Ascending aorta (tissue), 2 donors: Measurements from ENCODE around the gene LHB. TPM values are rescaled to one million over a fixed set of nuclear protein-coding genes. Genes with fewer than 3 reads are reported as not detected.
A peak's percentile ranks its signal among the peaks of the same experiment; 100 is the strongest.
"Not testable (repeated sequence)": the region's sequence is repeated elsewhere in the genome, so short reads cannot be mapped to it uniquely, and the experiment has no call there.

ENCODE experiments used
- DNase-seq, 2 donors: peaks; one replicate each; pipeline ENCODE4 v3.0.0-alpha.2; 2019; ENCODE audit warnings: low spot score in 2 of 2
- H3K27ac ChIP-seq, 2 donors: fragments of 200-600 bp; sonication (generic); one replicate each; pipeline ENCODE4 v1.5.1; 2016 to 2017; ENCODE audit warnings: mild to moderate bottlenecking in 1 of 2
- H3K27me3 ChIP-seq: fragments of 200-600 bp; sonication (generic); one replicate; pipeline ENCODE4 v1.5.1; 2017
- H3K36me3 ChIP-seq, 2 donors: fragments of 200-600 bp; sonication (generic); one replicate each; pipeline ENCODE4 v1.5.1; 2016
- H3K4me1 ChIP-seq, 2 donors: fragments of 200-600 bp; sonication (generic); one replicate each; pipeline ENCODE4 v1.5.1; 2016 to 2017; ENCODE audit warnings: mild to moderate bottlenecking in 1 of 2
- H3K4me3 ChIP-seq, 2 donors: fragments of 200-600 bp; sonication (generic); one replicate each; pipeline ENCODE4 v1.5.1; 2016 to 2017; ENCODE audit warnings: mild to moderate bottlenecking in 1 of 2
- H3K9me3 ChIP-seq, 2 donors: fragments of 200-600 bp; sonication (generic); one replicate each; pipeline ENCODE4 v1.5.1; 2016
- CTCF ChIP-seq, 3 experiments: fragments of 200-600 bp in 2 of 3; fragments of 450-650 bp in 1 of 3; sonication (generic) in 2 of 3; IDR thresholded peaks; one replicate each; pipeline ENCODE4 v1.5.1; 2016 to 2019; ENCODE audit warnings: antibody characterized with exemption in 3 of 3, mild to moderate bottlenecking in 1 of 3, moderate library complexity in 1 of 3
- intact Hi-C: fragments of 100-400 bp; cut with DNase I; formaldehyde crosslinking; loops from one replicate; pipeline ENCODE4 v1.15.1; 2023
- total RNA-seq: library from RNA; depleted of rRNA; stranded (reverse); fragments of >200 nt; gene quantifications from one replicate; pipeline ENCODE4 v1.1.0, GENCODE V29; 2016

LHB gene
- total RNA-seq, 1 donor from 2014 or later, result not detected

GRCh38 chr19:49061000-49061399, 44.1 kb upstream of the LHB start:
- Histone ChIP-seq H3K27ac (no peak overlapping the region), H3K36me3 (no peaks in the 10 kb centered on the region), H3K27me3 (peaks cover 3% of the 10 kb centered on the region), H3K9me3 (no peaks in the 10 kb centered on the region), H3K4me3 (no peak overlapping the region), H3K4me1 (peaks cover 8 to 13% of the 10 kb centered on the region in 2 donors)
- intact Hi-C loops, result no loop called here
- no peak for TF ChIP-seq CTCF (IDR thresholded peaks at IDR 0.05)
- no peak for DNase-seq

GRCh38 chr19:49059053-49059452, 42.2 kb upstream of the LHB start:
- TF ChIP-seq CTCF (IDR thresholded peaks at IDR 0.05), result no peak
- intact Hi-C loops, result no loop called here
- no peak for DNase-seq
- Histone ChIP-seq H3K27ac (no peak overlapping the region), H3K4me1 (peaks cover 8 to 10% of the 10 kb centered on the region in 2 donors), H3K27me3 (peaks cover 3% of the 10 kb centered on the region), H3K9me3 (no peaks in the 10 kb centered on the region), H3K4me3 (no peak overlapping the region), H3K36me3 (no peaks in the 10 kb centered on the region)

GRCh38 chr19:49058562-49058961, 41.7 kb upstream of the LHB start:
- Histone ChIP-seq H3K36me3 (no peaks in the 10 kb centered on the region), H3K9me3 (no peaks in the 10 kb centered on the region), H3K4me3 (no peak overlapping the region), H3K27me3 (peaks cover 3% of the 10 kb centered on the region), H3K27ac (no peak overlapping the region), H3K4me1 (peaks cover 8 to 10% of the 10 kb centered on the region in 2 donors)
- no peak for DNase-seq
- TF ChIP-seq CTCF (IDR thresholded peaks at IDR 0.05), result no peak
- intact Hi-C loops, result no loop called here

- Histone ChIP-seq H3K9me3 (no peaks in the 10 kb centered on the region), H3K27me3 (peaks cover 3% of the 10 kb centered on the region), H3K4me3 (peak within 1 kb of the TSS; percentile 62), H3K36me3 (no peaks in the 10 kb centered on the region), H3K27ac (no peak within 1 kb of the TSS), H3K4me1 (peaks cover 8 to 10% of the 10 kb centered on the region in 2 donors)
- intact Hi-C loops, result no loop called here
- DNase-seq, result peak in 1 of 2 donors; percentile 74
- TF ChIP-seq CTCF (IDR thresholded peaks at IDR 0.05), result no peak
These were observed 40.8 kb upstream of the LHB start, which contains the start of gene CGB7 for GRCh38 chr19:49057636-49058234. CGB7 (minus strand) TSS chr19:49057749; CDS start chr19:49055375, 2,374 bp downstream.

- intact Hi-C loops, H3K9me3 ChIP-seq, DNase-seq, H3K27ac ChIP-seq, H3K36me3 ChIP-seq, H3K27me3 ChIP-seq: not testable (repeated sequence)
- Histone ChIP-seq H3K4me1 (peaks cover 8 to 10% of the 10 kb centered on the region in 2 donors), H3K4me3 (peak overlapping the region; percentile 62)
These were observed 40.2 kb upstream of the LHB start for GRCh38 chr19:49056902-49057596.
